Mucosa of stomach (tissue), 1 donor: ENCODE data around the gene PGPEP1.

Experiments
- H3K27me3 ChIP-seq: one replicate; pipeline ENCODE4 v1.7.0; 2013; ENCODE audit warnings: mild to moderate bottlenecking, low read length; ENCODE audit not compliant: control insufficient read depth, insufficient read depth
- H3K36me3 ChIP-seq: one replicate; pipeline ENCODE4 v1.7.0; 2013; ENCODE audit warnings: low read length; ENCODE audit not compliant: control insufficient read depth, insufficient read depth
- H3K4me1 ChIP-seq: one replicate; pipeline ENCODE4 v1.7.0; 2013; ENCODE audit warnings: mild to moderate bottlenecking, low read length; ENCODE audit not compliant: control insufficient read depth, insufficient read depth
- H3K4me3 ChIP-seq: one replicate; pipeline ENCODE4 v1.7.0; 2013; ENCODE audit warnings: low read length
- H3K9ac ChIP-seq: one replicate; pipeline ENCODE4 v1.7.0; 2013; ENCODE audit warnings: mild to moderate bottlenecking, low read length, moderate library complexity
- H3K9me3 ChIP-seq: one replicate; pipeline ENCODE4 v1.7.0; 2013; ENCODE audit warnings: mild to moderate bottlenecking, low read length, moderate library complexity; ENCODE audit not compliant: control insufficient read depth
- donor health status: Pancreatic carcinoma.

The PGPEP1 gene

GRCh38 chr19:18384775-18385174, 44.4 kb downstream of the PGPEP1 start:
- Histone ChIP-seq H3K4me3 (no peak overlapping the region), H3K36me3 (no peaks in the 10 kb centered on the region), H3K9ac (no peak overlapping the region), H3K4me1 (peaks cover 50% of the 10 kb centered on the region), H3K27me3 (no peaks in the 10 kb centered on the region), H3K9me3 (no peaks in the 10 kb centered on the region)

GRCh38 chr19:18385359-18385674, 44.9 kb downstream of the PGPEP1 start:
- H3K4me3 ChIP-seq, result no peak overlapping the region
- H3K4me1 ChIP-seq, result peaks cover 45% of the 10 kb centered on the region
- no peaks in the 10 kb centered on the region for H3K9me3 ChIP-seq
- H3K27me3 ChIP-seq, result no peaks in the 10 kb centered on the region
- H3K9ac ChIP-seq, result no peak overlapping the region
- H3K36me3 ChIP-seq, result no peaks in the 10 kb centered on the region

- peaks cover 39% of the 10 kb centered on the region for H3K4me1 ChIP-seq
- peak within 1 kb of the TSS; percentile 86 for H3K4me3 ChIP-seq
- no peaks in the 10 kb centered on the region for H3K36me3 ChIP-seq
- peak within 1 kb of the TSS; percentile 83 for H3K9ac ChIP-seq
- H3K9me3 ChIP-seq, result no peaks in the 10 kb centered on the region
- no peaks in the 10 kb centered on the region for H3K27me3 ChIP-seq
Observed at GRCh38 chr19:18385675-18386542, 45.5 kb downstream of the PGPEP1 start, which contains the start of gene GDF15. Gene GDF15 (plus strand): TSS chr19:18386158. CDS start chr19:18386190, 32 bp downstream.

- peak overlapping the region; percentile 83 for H3K9ac ChIP-seq
- H3K9me3 ChIP-seq, result no peaks in the 10 kb centered on the region
- no peaks in the 10 kb centered on the region for H3K36me3 ChIP-seq
- peaks cover 37% of the 10 kb centered on the region for H3K4me1 ChIP-seq
- H3K4me3 ChIP-seq, result peak overlapping the region; percentile 86
- no peaks in the 10 kb centered on the region for H3K27me3 ChIP-seq
Observed at GRCh38 chr19:18386543-18387271, 46.3 kb downstream of the PGPEP1 start.

- Histone ChIP-seq H3K36me3 (no peaks in the 10 kb centered on the region), H3K4me1 (peaks cover 52% of the 10 kb centered on the region), H3K27me3 (no peaks in the 10 kb centered on the region), H3K9me3 (no peaks in the 10 kb centered on the region), H3K9ac (peak overlapping the region; percentile 83), H3K4me3 (no peak overlapping the region)
Observed at GRCh38 chr19:18388100-18388959, 47.9 kb downstream of the PGPEP1 start.

- no peaks in the 10 kb centered on the region for H3K36me3 ChIP-seq
- H3K9me3 ChIP-seq, result no peaks in the 10 kb centered on the region
- H3K4me1 ChIP-seq, result peaks cover 52% of the 10 kb centered on the region
- H3K27me3 ChIP-seq, result no peaks in the 10 kb centered on the region
- H3K4me3 ChIP-seq, result no peak overlapping the region
- H3K9ac ChIP-seq, result no peak overlapping the region
Observed at GRCh38 chr19:18388960-18389725, 48.7 kb downstream of the PGPEP1 start.

- no peaks in the 10 kb centered on the region for H3K36me3 ChIP-seq
- no peaks in the 10 kb centered on the region for H3K9me3 ChIP-seq
- H3K9ac ChIP-seq, result no peak overlapping the region
- no peak overlapping the region for H3K4me3 ChIP-seq
- H3K4me1 ChIP-seq, result peaks cover 48% of the 10 kb centered on the region
- H3K27me3 ChIP-seq, result no peaks in the 10 kb centered on the region
Observed at GRCh38 chr19:18389726-18390064, 49.3 kb downstream of the PGPEP1 start.

GRCh38 chr19:18390065-18390907, 49.9 kb downstream of the PGPEP1 start:
- Histone ChIP-seq H3K9ac (no peak overlapping the region), H3K27me3 (no peaks in the 10 kb centered on the region), H3K36me3 (no peaks in the 10 kb centered on the region), H3K9me3 (no peaks in the 10 kb centered on the region), H3K4me1 (peaks cover 43% of the 10 kb centered on the region), H3K4me3 (no peak overlapping the region)

GRCh38 chr19:18391509-18392075, 51.2 kb downstream of the PGPEP1 start:
- H3K27me3 ChIP-seq, result no peaks in the 10 kb centered on the region
- H3K36me3 ChIP-seq, result no peaks in the 10 kb centered on the region
- no peak overlapping the region for H3K4me3 ChIP-seq
- no peaks in the 10 kb centered on the region for H3K9me3 ChIP-seq
- H3K9ac ChIP-seq, result no peak overlapping the region
- H3K4me1 ChIP-seq, result peaks cover 29% of the 10 kb centered on the region

- peaks cover 3% of the 10 kb centered on the region for H3K27me3 ChIP-seq
- H3K4me3 ChIP-seq, result no peak overlapping the region
- H3K36me3 ChIP-seq, result no peaks in the 10 kb centered on the region
- H3K9me3 ChIP-seq, result no peaks in the 10 kb centered on the region
- peaks cover 27% of the 10 kb centered on the region for H3K4me1 ChIP-seq
- H3K9ac ChIP-seq, result no peak overlapping the region
Observed at GRCh38 chr19:18392417-18392816, 52.0 kb downstream of the PGPEP1 start.
